ENCODE results near the gene ITIH2. TPM values are rescaled to one million over a fixed set of nuclear protein-coding genes. Genes with fewer than 3 reads are reported as not detected.

The ITIH2 gene
- total and polyA plus RNA-seq, 9 of the 15 experiments (the other 6 are each of a cell fraction or from before 2014, with no cell fraction given), result 0.66 TPM; not detected in 8

DNA sequence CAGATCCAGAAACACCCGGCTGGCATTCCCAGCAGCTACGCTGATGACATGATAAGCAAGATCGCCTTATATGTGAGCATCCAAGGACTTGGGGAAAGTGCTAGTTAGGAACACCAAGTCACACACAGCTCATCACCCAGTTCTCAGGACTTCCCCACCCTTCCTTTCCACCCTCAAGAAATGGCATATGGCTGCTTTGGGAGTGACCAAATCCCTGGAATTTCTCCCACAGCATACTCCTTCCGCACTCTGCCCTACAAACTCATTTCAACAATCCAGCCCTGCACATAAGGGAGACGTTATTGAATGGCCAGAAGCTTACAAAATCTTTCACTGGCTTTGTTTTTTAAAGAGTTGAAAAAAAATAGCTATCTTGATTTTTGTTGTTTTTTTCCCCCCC lies 40.6 kb upstream of the ITIH2 start:
- H3K79me2 ChIP-seq (ENCODE audit: control insufficient read depth, insufficient read depth, low read length), result no peaks in the 10 kb centered on the region
- H3K4me3 ChIP-seq, result no peak overlapping the region
- peaks cover 0 to 5% of the 10 kb centered on the region in 2 experiments; a peak in 2 of 5 replicates for H3K4me1 ChIP-seq (replicated peaks in 1 of 2; ENCODE audit: control insufficient read depth in 2 of 2, insufficient read depth in 2 of 2, low read length in 2 of 2)
- no peaks in the 10 kb centered on the region for H3K9me3 ChIP-seq (replicated peaks; ENCODE audit: control insufficient read depth, insufficient read depth, low read depth, low read length)
- H3K4me2 ChIP-seq (ENCODE audit: insufficient read depth, low read length), result no peak overlapping the region
- POLR2A ChIA-PET, result no interaction called here
- in situ Hi-C loops (cut with MboI) (no loop called here), intact Hi-C loops (cut with micrococcal nuclease) (no loop called here)
- no peaks in the 10 kb centered on the region for H3K36me3 ChIP-seq (ENCODE audit: control insufficient read depth, insufficient read depth, low read length)
- H3K27ac ChIP-seq (ENCODE audit: extremely low read depth, low read depth, low read length), result no peak overlapping the region
- no peak for FAIRE-seq
- 3% methylated on average over 5 of the region's 5 CpGs for WGBS (ENCODE audit: insufficient coverage, low coverage, missing lambda C conversion rate)
- H2AFZ ChIP-seq (ENCODE audit: low read depth, low read length), result no peak overlapping the region
- ATAC-seq, result no peak
- no peak overlapping the region for H3K9ac ChIP-seq (ENCODE audit: insufficient read depth in 1 of 2, low read depth in 2 of 2, low read length in 2 of 2)
- no TSS peak for BruUV-seq (replicated peaks)
- no peak for DNase-seq (ENCODE audit: extremely low read depth in 1 of 4, low spot score in 3 of 4)
- no peaks in the 10 kb centered on the region for H3K9me1 ChIP-seq (ENCODE audit: control insufficient read depth, insufficient read depth, low read length)
- no peaks in the 10 kb centered on the region for H4K20me1 ChIP-seq (replicated peaks; ENCODE audit: control insufficient read depth, insufficient read depth, low read length)
- CTCF ChIA-PET (ENCODE audit: low intra/inter-chr PET ratio), result no interaction called here
- peaks cover 19 to 24% of the 10 kb centered on the region in 2 experiments for H3K27me3 ChIP-seq (ENCODE audit: control insufficient read depth in 2 of 2, insufficient read depth in 2 of 2, low read length in 2 of 2)
- TF ChIP-seq ZBED1 (IDR thresholded peaks at IDR 0.05) (no peak), BCL6 (CRISPR knock-in tag; IDR thresholded peaks at IDR 0.05) (no peak), HCFC1 (IDR thresholded peaks at IDR 0.05; ENCODE audit: low read depth, low read length) (no peak), GMEB1 (CRISPR knock-in tag; IDR thresholded peaks at IDR 0.05) (no peak), ZBTB43 (CRISPR knock-in tag; IDR thresholded peaks at IDR 0.05) (no peak), ZNF197 (CRISPR knock-in tag; IDR thresholded peaks at IDR 0.05; ENCODE audit: low read depth) (no peak), ZNF668 (CRISPR knock-in tag; IDR thresholded peaks at IDR 0.05) (no peak), HDGF (IDR thresholded peaks at IDR 0.05) (no peak), FOXA3 (CRISPR knock-in tag; conservative IDR thresholded peaks at IDR 0.05 in 1 of 2, IDR thresholded peaks at IDR 0.05 in 1 of 2) (no peak)
- TF ChIP-seq, protein P1, sequence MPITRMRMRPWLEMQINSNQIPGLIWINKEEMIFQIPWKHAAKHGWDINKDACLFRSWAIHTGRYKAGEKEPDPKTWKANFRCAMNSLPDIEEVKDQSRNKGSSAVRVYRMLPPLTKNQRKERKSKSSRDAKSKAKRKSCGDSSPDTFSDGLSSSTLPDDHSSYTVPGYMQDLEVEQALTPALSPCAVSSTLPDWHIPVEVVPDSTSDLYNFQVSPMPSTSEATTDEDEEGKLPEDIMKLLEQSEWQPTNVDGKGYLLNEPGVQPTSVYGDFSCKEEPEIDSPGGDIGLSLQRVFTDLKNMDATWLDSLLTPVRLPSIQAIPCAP (CRISPR knock-in tag; IDR thresholded peaks at IDR 0.05; ENCODE audit: borderline replicate concordance), result no peak
- TF ChIP-seq, protein P2, sequence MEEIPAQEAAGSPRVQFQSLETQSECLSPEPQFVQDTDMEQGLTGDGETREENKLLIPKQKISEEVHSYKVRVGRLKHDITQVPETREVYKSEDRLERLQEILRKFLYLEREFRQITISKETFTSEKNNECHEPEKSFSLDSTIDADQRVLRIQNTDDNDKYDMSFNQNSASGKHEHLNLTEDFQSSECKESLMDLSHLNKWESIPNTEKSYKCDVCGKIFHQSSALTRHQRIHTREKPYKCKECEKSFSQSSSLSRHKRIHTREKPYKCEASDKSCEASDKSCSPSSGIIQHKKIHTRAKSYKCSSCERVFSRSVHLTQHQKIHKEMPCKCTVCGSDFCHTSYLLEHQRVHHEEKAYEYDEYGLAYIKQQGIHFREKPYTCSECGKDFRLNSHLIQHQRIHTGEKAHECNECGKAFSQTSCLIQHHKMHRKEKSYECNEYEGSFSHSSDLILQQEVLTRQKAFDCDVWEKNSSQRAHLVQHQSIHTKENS (CRISPR knock-in tag; IDR thresholded peaks at IDR 0.05), result no peak
- TF ChIP-seq, protein P3, sequence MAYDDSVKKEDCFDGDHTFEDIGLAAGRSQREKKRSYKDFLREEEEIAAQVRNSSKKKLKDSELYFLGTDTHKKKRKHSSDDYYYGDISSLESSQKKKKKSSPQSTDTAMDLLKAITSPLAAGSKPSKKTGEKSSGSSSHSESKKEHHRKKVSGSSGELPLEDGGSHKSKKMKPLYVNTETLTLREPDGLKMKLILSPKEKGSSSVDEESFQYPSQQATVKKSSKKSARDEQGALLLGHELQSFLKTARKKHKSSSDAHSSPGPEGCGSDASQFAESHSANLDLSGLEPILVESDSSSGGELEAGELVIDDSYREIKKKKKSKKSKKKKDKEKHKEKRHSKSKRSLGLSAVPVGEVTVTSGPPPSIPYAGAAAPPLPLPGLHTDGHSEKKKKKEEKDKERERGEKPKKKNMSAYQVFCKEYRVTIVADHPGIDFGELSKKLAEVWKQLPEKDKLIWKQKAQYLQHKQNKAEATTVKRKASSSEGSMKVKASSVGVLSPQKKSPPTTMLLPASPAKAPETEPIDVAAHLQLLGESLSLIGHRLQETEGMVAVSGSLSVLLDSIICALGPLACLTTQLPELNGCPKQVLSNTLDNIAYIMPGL (CRISPR knock-in tag; IDR thresholded peaks at IDR 0.05), result no peak

Data from K562 (cell line).